K562 (cell line): Measurements from ENCODE around the gene TMPRSS5. TPM values are rescaled to one million over a fixed set of nuclear protein-coding genes. Genes with fewer than 3 reads are reported as not detected.

ENCODE experiments used
- ATF7 ChIP-seq: fragments of 450-650 bp; IDR thresholded peaks from 2 replicates; pipeline ENCODE4 v1.7.1; 2014; ENCODE audit warnings: mild to moderate bottlenecking, moderate library complexity
- CBFA2T3 ChIP-seq: fragments of 450-650 bp; IDR thresholded peaks from 2 replicates; pipeline ENCODE4 v1.6.1; 2017
- EGR1 ChIP-seq: fragments of 450-650 bp; conservative IDR thresholded peaks from 2 replicates; pipeline ENCODE4 v1.6.1; 2017; ENCODE audit warnings: mild to moderate bottlenecking
- MAFG ChIP-seq: fragments of 450-650 bp; conservative IDR thresholded peaks from 2 replicates; pipeline ENCODE4 v1.6.1; 2016; ENCODE audit warnings: missing genetic modification characterization, missing compliant biosample characterization
- MEF2D ChIP-seq: conservative IDR thresholded peaks from 2 replicates; pipeline ENCODE4 v1.6.1; 2016; ENCODE audit warnings: low read depth, missing genetic modification characterization, missing compliant biosample characterization
- NFE2 ChIP-seq: IDR thresholded peaks from 2 replicates; pipeline ENCODE4 v1.6.1; 2014; ENCODE audit warnings: antibody characterized with exemption, low read depth
- SMARCA4 ChIP-seq: fragments of 450-650 bp; IDR thresholded peaks from 2 replicates; pipeline ENCODE4 v1.6.1; 2016
- SRSF3 ChIP-seq: fragments of 200-400 bp; formaldehyde crosslinking; IDR thresholded peaks from 2 replicates; pipeline ENCODE4 v1.6.1; 2016; ENCODE audit warnings: mild to moderate bottlenecking, low read length, moderate library complexity; ENCODE audit not compliant: insufficient read depth
- STAT5B ChIP-seq: fragments of 250-450 bp; sonication (Bioruptor Pico); IDR thresholded peaks from 2 replicates; pipeline ENCODE4 v1.8.0; 2021; ENCODE audit warnings: mild to moderate bottlenecking, inconsistent platforms
- TAL1 ChIP-seq: fragments of 450-650 bp; IDR thresholded peaks from 2 replicates; pipeline ENCODE4 v1.6.1; 2016; ENCODE audit warnings: mild to moderate bottlenecking
- TCF3 ChIP-seq: sonication (generic); formaldehyde crosslinking; IDR thresholded peaks from 2 replicates; pipeline ENCODE4 v1.4.0; 2020; ENCODE audit warnings: mild to moderate bottlenecking, missing genetic modification reagents
- XRCC3 ChIP-seq: fragments of 450-650 bp; IDR thresholded peaks from 2 replicates; pipeline ENCODE4 v1.6.1; 2017; ENCODE audit warnings: mild to moderate bottlenecking, moderate library complexity
- ZSCAN29 ChIP-seq: fragments of 450-650 bp; IDR thresholded peaks from 2 replicates; pipeline ENCODE4 v1.6.1; 2017
- polyA plus RNA-seq, 8 experiments: library from polyadenylated mRNA; depleted of rRNA in 4 of 8; stranded (reverse) in 5 of 8; unstranded in 3 of 8; fragments of >200 nt; fragmentation: Nextera tagmentation in 2 of 8; fragmentation: Illumina TruSeq in 1 of 8; extraction: Ambion mirVana in 2 of 8; extraction: Trizol in 1 of 8; gene quantifications; 2 replicates each; pipeline versions ENCODE4 v1.2.1 to v1.2.3, GENCODE V29; 2011 to 2014; ENCODE audit warnings: inconsistent platforms in 1 of 8, missing spikeins in 1 of 8
- total RNA-seq, 7 experiments: library from RNA; depleted of rRNA in 6 of 7; stranded (reverse); fragments of >200 nt in 6 of 7; fragmentation: Illumina TruSeq in 2 of 7; extraction: Trizol in 2 of 7; gene quantifications; 2 replicates each; pipeline versions ENCODE4 v1.2.1 to v1.2.3, GENCODE V29; 2011 to 2021; ENCODE audit warnings: low replicate concordance in 1 of 7
- TF ChIP-seq, protein P1 (sequence below): sonication (generic); formaldehyde crosslinking; IDR thresholded peaks from 2 replicates; pipeline ENCODE4 v1.8.1; 2022; ENCODE audit warnings: missing genetic modification reagents
- TF ChIP-seq, protein P2 (sequence below): fragments of 250-450 bp; sonication (Bioruptor Pico); IDR thresholded peaks from 2 replicates; pipeline ENCODE4 v1.8.0; 2022; ENCODE audit warnings: inconsistent platforms, mild to moderate bottlenecking, moderate library complexity, borderline replicate concordance
- TF ChIP-seq, protein P3 (sequence below): fragments of 450-650 bp; IDR thresholded peaks from 2 replicates; pipeline ENCODE4 v1.6.1; 2017; ENCODE audit warnings: antibody characterized with exemption, mild to moderate bottlenecking

Gene TMPRSS5
- total and polyA plus RNA-seq, 9 of the 15 experiments (the other 6 are each of a cell fraction or from before 2014, with no cell fraction given): 0.07 to 0.49 (median 0.17) TPM; not detected in 1

DNA sequence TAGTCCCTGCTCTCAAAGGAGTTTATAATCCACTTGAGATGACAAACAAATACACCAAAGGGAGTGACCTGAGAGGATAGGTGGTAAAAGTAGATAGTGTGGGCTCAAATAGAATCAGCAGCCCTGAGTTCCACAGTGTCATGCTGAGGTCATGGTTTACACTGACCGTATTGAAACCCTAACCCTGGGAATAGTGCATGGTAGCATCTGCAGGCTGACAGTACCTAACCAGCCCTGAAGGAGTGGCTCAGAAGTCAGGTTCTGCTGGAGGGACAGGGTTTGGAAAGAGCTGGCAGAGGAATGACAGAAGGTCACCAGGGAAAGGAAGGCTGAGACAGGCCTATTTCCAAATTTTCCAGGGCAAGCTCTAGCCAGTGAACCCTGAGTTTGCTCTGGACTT is 9.2 kb upstream of the TMPRSS5 start (continued):
- TF ChIP-seq SRSF3 (no peak), CBFA2T3 (peak; percentile 55), MAFG (peak; percentile 42), ATF7 (0 out of 2 replicates have a peak, but pooled peaks have one; percentile 24), TAL1 (peak; percentile 23; the same call in 1 of the 2 replicates), XRCC3 (no peak), TCF3 (CRISPR knock-in tag) (peak; percentile 65; the same call in 1 of the 2 replicates), ZSCAN29 (peak; percentile 91), SMARCA4 (peak; percentile 66; the same call in 1 of the 2 replicates), EGR1 (no peak), MEF2D (tag) (no peak), STAT5B (CRISPR knock-in tag) (no peak), NFE2 (0 out of 2 replicates have a peak, but pooled peaks have one; percentile 19)
- TF ChIP-seq, protein P1, sequence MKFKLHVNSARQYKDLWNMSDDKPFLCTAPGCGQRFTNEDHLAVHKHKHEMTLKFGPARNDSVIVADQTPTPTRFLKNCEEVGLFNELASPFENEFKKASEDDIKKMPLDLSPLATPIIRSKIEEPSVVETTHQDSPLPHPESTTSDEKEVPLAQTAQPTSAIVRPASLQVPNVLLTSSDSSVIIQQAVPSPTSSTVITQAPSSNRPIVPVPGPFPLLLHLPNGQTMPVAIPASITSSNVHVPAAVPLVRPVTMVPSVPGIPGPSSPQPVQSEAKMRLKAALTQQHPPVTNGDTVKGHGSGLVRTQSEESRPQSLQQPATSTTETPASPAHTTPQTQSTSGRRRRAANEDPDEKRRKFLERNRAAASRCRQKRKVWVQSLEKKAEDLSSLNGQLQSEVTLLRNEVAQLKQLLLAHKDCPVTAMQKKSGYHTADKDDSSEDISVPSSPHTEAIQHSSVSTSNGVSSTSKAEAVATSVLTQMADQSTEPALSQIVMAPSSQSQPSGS: no peak
- TF ChIP-seq, protein P2, sequence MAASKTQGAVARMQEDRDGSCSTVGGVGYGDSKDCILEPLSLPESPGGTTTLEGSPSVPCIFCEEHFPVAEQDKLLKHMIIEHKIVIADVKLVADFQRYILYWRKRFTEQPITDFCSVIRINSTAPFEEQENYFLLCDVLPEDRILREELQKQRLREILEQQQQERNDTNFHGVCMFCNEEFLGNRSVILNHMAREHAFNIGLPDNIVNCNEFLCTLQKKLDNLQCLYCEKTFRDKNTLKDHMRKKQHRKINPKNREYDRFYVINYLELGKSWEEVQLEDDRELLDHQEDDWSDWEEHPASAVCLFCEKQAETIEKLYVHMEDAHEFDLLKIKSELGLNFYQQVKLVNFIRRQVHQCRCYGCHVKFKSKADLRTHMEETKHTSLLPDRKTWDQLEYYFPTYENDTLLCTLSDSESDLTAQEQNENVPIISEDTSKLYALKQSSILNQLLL (CRISPR knock-in tag): no peak
- TF ChIP-seq, protein P3, sequence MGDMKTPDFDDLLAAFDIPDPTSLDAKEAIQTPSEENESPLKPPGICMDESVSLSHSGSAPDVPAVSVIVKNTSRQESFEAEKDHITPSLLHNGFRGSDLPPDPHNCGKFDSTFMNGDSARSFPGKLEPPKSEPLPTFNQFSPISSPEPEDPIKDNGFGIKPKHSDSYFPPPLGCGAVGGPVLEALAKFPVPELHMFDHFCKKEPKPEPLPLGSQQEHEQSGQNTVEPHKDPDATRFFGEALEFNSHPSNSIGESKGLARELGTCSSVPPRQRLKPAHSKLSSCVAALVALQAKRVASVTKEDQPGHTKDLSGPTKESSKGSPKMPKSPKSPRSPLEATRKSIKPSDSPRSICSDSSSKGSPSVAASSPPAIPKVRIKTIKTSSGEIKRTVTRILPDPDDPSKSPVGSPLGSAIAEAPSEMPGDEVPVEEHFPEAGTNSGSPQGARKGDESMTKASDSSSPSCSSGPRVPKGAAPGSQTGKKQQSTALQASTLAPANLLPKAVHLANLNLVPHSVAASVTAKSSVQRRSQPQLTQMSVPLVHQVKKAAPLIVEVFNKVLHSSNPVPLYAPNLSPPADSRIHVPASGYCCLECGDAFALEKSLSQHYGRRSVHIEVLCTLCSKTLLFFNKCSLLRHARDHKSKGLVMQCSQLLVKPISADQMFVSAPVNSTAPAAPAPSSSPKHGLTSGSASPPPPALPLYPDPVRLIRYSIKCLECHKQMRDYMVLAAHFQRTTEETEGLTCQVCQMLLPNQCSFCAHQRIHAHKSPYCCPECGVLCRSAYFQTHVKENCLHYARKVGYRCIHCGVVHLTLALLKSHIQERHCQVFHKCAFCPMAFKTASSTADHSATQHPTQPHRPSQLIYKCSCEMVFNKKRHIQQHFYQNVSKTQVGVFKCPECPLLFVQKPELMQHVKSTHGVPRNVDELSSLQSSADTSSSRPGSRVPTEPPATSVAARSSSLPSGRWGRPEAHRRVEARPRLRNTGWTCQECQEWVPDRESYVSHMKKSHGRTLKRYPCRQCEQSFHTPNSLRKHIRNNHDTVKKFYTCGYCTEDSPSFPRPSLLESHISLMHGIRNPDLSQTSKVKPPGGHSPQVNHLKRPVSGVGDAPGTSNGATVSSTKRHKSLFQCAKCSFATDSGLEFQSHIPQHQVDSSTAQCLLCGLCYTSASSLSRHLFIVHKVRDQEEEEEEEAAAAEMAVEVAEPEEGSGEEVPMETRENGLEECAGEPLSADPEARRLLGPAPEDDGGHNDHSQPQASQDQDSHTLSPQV: peak; percentile 46; the same call in 1 of the 2 replicates
- TF ChIP-seq, all 486 proteins: peak for 19
